ENCODE measurements around the gene ANGPTL8.
A peak's percentile ranks its signal among the peaks of the same experiment; 100 is the strongest.

ANGPTL8 gene

GRCh38 chr19:11236324-11237301, 2.8 kb upstream of the ANGPTL8 start:
- no peak for ATAC-seq (ENCODE audit: low read depth)
- Mint-ChIP-seq H3K27ac (no peak overlapping the region), H3K4me1 (no peaks in the 10 kb centered on the region), H3K36me3 (peaks cover 8% of the 10 kb centered on the region), H3K9me3 (peaks cover 10% of the 10 kb centered on the region), H3K27me3 (no peaks in the 10 kb centered on the region), H3K4me3 (no peak overlapping the region)
- DNase-seq (ENCODE audit: low spot score in 2 of 2) = no peak

GRCh38 chr19:11237321-11237720, 2.1 kb upstream of the ANGPTL8 start:
- DNase-seq (ENCODE audit: low spot score in 2 of 2) (no peak), ATAC-seq (ENCODE audit: low read depth) (no peak)
- peaks cover 8% of the 10 kb centered on the region for H3K36me3 Mint-ChIP-seq
- H3K27ac Mint-ChIP-seq = no peak overlapping the region
- peaks cover 10% of the 10 kb centered on the region for H3K9me3 Mint-ChIP-seq
- H3K4me1 Mint-ChIP-seq = no peaks in the 10 kb centered on the region
- H3K4me3 Mint-ChIP-seq = no peak overlapping the region
- no peaks in the 10 kb centered on the region for H3K27me3 Mint-ChIP-seq

- no peak overlapping the region for H3K4me3 Mint-ChIP-seq
- ATAC-seq (ENCODE audit: low read depth) = no peak
- no peaks in the 10 kb centered on the region for H3K4me1 Mint-ChIP-seq
- no peak overlapping the region for H3K27ac Mint-ChIP-seq
- DNase-seq (ENCODE audit: low spot score in 2 of 2) = no peak
- H3K27me3 Mint-ChIP-seq = no peaks in the 10 kb centered on the region
- peaks cover 10% of the 10 kb centered on the region for H3K9me3 Mint-ChIP-seq
- H3K36me3 Mint-ChIP-seq = peaks cover 8% of the 10 kb centered on the region
Measured at GRCh38 chr19:11238041-11238440, 1.4 kb upstream of the ANGPTL8 start.

- Mint-ChIP-seq H3K4me1 (peaks cover 4% of the 10 kb centered on the region), H3K27ac (no peak overlapping the region), H3K9me3 (peaks cover 10% of the 10 kb centered on the region), H3K36me3 (peaks cover 8% of the 10 kb centered on the region), H3K4me3 (no peak overlapping the region), H3K27me3 (peaks cover 2% of the 10 kb centered on the region)
- DNase-seq (ENCODE audit: low spot score in 2 of 2) = no peak
- no peak for ATAC-seq (ENCODE audit: low read depth)
Measured at GRCh38 chr19:11238781-11239376, 540 bp upstream of the ANGPTL8 start.

GRCh38 chr19:11240008-11240444, 607 bp downstream of the ANGPTL8 start:
- ATAC-seq (ENCODE audit: low read depth) (no peak), DNase-seq (ENCODE audit: low spot score in 2 of 2) (no peak)
- Mint-ChIP-seq H3K27me3 (peaks cover 2% of the 10 kb centered on the region), H3K4me3 (no peak overlapping the region), H3K4me1 (peaks cover 4% of the 10 kb centered on the region), H3K27ac (no peak overlapping the region), H3K9me3 (peaks cover 10% of the 10 kb centered on the region), H3K36me3 (peaks cover 8% of the 10 kb centered on the region)

- no peak overlapping the region for H3K27ac Mint-ChIP-seq
- DNase-seq (ENCODE audit: low spot score in 2 of 2) (no peak), ATAC-seq (ENCODE audit: low read depth) (no peak)
- peaks cover 3% of the 10 kb centered on the region for H3K27me3 Mint-ChIP-seq
- peaks cover 6% of the 10 kb centered on the region for H3K36me3 Mint-ChIP-seq
- H3K9me3 Mint-ChIP-seq = peaks cover 10% of the 10 kb centered on the region
- H3K4me1 Mint-ChIP-seq = peaks cover 4% of the 10 kb centered on the region
- H3K4me3 Mint-ChIP-seq = no peak overlapping the region
Measured at GRCh38 chr19:11242025-11242424, 2.6 kb downstream of the ANGPTL8 start.

GRCh38 chr19:11242864-11243797, 3.7 kb downstream of the ANGPTL8 start:
- H3K27ac Mint-ChIP-seq = peak overlapping the region; percentile 12
- peaks cover 3% of the 10 kb centered on the region for H3K27me3 Mint-ChIP-seq
- peaks cover 6% of the 10 kb centered on the region for H3K9me3 Mint-ChIP-seq
- H3K4me1 Mint-ChIP-seq = peaks cover 4% of the 10 kb centered on the region
- DNase-seq (ENCODE audit: low spot score in 2 of 2) (peak; percentile 76 to 88), ATAC-seq (ENCODE audit: low read depth) (peak; percentile 97)
- no peak overlapping the region for H3K4me3 Mint-ChIP-seq
- peaks cover 3% of the 10 kb centered on the region for H3K36me3 Mint-ChIP-seq

- ATAC-seq (ENCODE audit: low read depth) (peak; percentile 6), DNase-seq (ENCODE audit: low spot score in 2 of 2) (no peak)
- Mint-ChIP-seq H3K27me3 (peaks cover 3% of the 10 kb centered on the region), H3K27ac (peak overlapping the region; percentile 12), H3K9me3 (peaks cover 2% of the 10 kb centered on the region), H3K4me3 (no peak overlapping the region), H3K36me3 (no peaks in the 10 kb centered on the region), H3K4me1 (peaks cover 4% of the 10 kb centered on the region)
Measured at GRCh38 chr19:11243798-11244169, 4.4 kb downstream of the ANGPTL8 start.

- Mint-ChIP-seq H3K27me3 (peaks cover 3% of the 10 kb centered on the region), H3K27ac (no peak overlapping the region), H3K4me1 (peaks cover 4% of the 10 kb centered on the region), H3K36me3 (no peaks in the 10 kb centered on the region), H3K9me3 (no peaks in the 10 kb centered on the region), H3K4me3 (no peak overlapping the region)
- ATAC-seq (ENCODE audit: low read depth) (no peak), DNase-seq (ENCODE audit: low spot score in 2 of 2) (no peak)
Measured at GRCh38 chr19:11244846-11245589, 5.6 kb downstream of the ANGPTL8 start.

- Mint-ChIP-seq H3K36me3 (no peaks in the 10 kb centered on the region), H3K9me3 (no peaks in the 10 kb centered on the region), H3K4me3 (no peak overlapping the region), H3K27me3 (peaks cover 3% of the 10 kb centered on the region), H3K4me1 (peaks cover 4% of the 10 kb centered on the region), H3K27ac (no peak overlapping the region)
- DNase-seq (ENCODE audit: low spot score in 2 of 2) (no peak), ATAC-seq (ENCODE audit: low read depth) (no peak)
Measured at GRCh38 chr19:11246941-11247340, 7.5 kb downstream of the ANGPTL8 start.

GRCh38 chr19:11247391-11247790, 8.0 kb downstream of the ANGPTL8 start:
- H3K4me3 Mint-ChIP-seq = no peak overlapping the region
- DNase-seq (ENCODE audit: low spot score in 2 of 2) (no peak), ATAC-seq (ENCODE audit: low read depth) (no peak)
- H3K9me3 Mint-ChIP-seq = no peaks in the 10 kb centered on the region
- no peak overlapping the region for H3K27ac Mint-ChIP-seq
- H3K27me3 Mint-ChIP-seq = peaks cover 3% of the 10 kb centered on the region
- H3K4me1 Mint-ChIP-seq = peaks cover 4% of the 10 kb centered on the region
- no peaks in the 10 kb centered on the region for H3K36me3 Mint-ChIP-seq

GRCh38 chr19:11247934-11248333, 8.5 kb downstream of the ANGPTL8 start:
- H3K4me1 Mint-ChIP-seq = peaks cover 4% of the 10 kb centered on the region
- no peaks in the 10 kb centered on the region for H3K36me3 Mint-ChIP-seq
- no peaks in the 10 kb centered on the region for H3K9me3 Mint-ChIP-seq
- H3K4me3 Mint-ChIP-seq = no peak overlapping the region
- ATAC-seq (ENCODE audit: low read depth) (no peak), DNase-seq (ENCODE audit: low spot score in 2 of 2) (no peak)
- H3K27ac Mint-ChIP-seq = no peak overlapping the region
- peaks cover 3% of the 10 kb centered on the region for H3K27me3 Mint-ChIP-seq

- Mint-ChIP-seq H3K4me3 (no peak overlapping the region), H3K27me3 (peaks cover 2% of the 10 kb centered on the region), H3K9me3 (no peaks in the 10 kb centered on the region), H3K27ac (no peak overlapping the region), H3K4me1 (peaks cover under 1% of the 10 kb centered on the region), H3K36me3 (no peaks in the 10 kb centered on the region)
- DNase-seq (ENCODE audit: low spot score in 2 of 2) = no peak
- ATAC-seq (ENCODE audit: low read depth) = no peak
Measured at GRCh38 chr19:11248852-11249251, 9.4 kb downstream of the ANGPTL8 start.

Data from memory B cell (primary cell).